HEK293 (cell line): Measurements from ENCODE around the gene ASCC1.

ENCODE experiments used
- ZBTB1 ChIP-seq: fragments of 450-650 bp; formaldehyde crosslinking; IDR thresholded peaks from 2 replicates; pipeline ENCODE4 v1.5.1; 2016; ENCODE audit warnings: missing biosample characterization, missing genetic modification characterization
- ZFHX2 ChIP-seq: fragments of 450-650 bp; formaldehyde crosslinking; conservative IDR thresholded peaks from 2 replicates; pipeline ENCODE4 v1.5.1; 2016; ENCODE audit warnings: missing biosample characterization, missing genetic modification characterization
- ZFP69B ChIP-seq: fragments of 450-650 bp; formaldehyde crosslinking; IDR thresholded peaks from 2 replicates; pipeline ENCODE4 v1.5.1; 2016; ENCODE audit warnings: missing biosample characterization, missing genetic modification characterization
- ZIC2 ChIP-seq: fragments of 450-650 bp; formaldehyde crosslinking; IDR thresholded peaks from 2 replicates; pipeline ENCODE4 v1.5.1; 2016; ENCODE audit warnings: missing biosample characterization, missing genetic modification characterization
- ZNF133 ChIP-seq: fragments of 450-650 bp; formaldehyde crosslinking; IDR thresholded peaks from 2 replicates; pipeline ENCODE4 v1.5.1; 2016; ENCODE audit warnings: missing biosample characterization, missing genetic modification characterization
- ZNF157 ChIP-seq: fragments of 450-650 bp; formaldehyde crosslinking; IDR thresholded peaks from 2 replicates; pipeline ENCODE4 v1.5.1; 2016; ENCODE audit warnings: missing biosample characterization, missing genetic modification characterization
- ZNF2 ChIP-seq: fragments of 450-650 bp; formaldehyde crosslinking; IDR thresholded peaks from 2 replicates; pipeline ENCODE4 v1.5.1; 2016; ENCODE audit warnings: missing biosample characterization, missing genetic modification characterization
- ZNF341 ChIP-seq: fragments of 450-650 bp; formaldehyde crosslinking; IDR thresholded peaks from 2 replicates; pipeline ENCODE4; 2016; ENCODE audit warnings: low read depth, missing biosample characterization, missing genetic modification characterization
- ZSCAN23 ChIP-seq: fragments of 450-650 bp; formaldehyde crosslinking; IDR thresholded peaks from 2 replicates; pipeline ENCODE4 v1.5.1; 2016; ENCODE audit warnings: missing biosample characterization, missing genetic modification characterization
- TF ChIP-seq, protein P1 (sequence below): fragments of 450-650 bp; formaldehyde crosslinking; IDR thresholded peaks from 2 replicates; pipeline ENCODE4 v1.5.0; 2017; ENCODE audit warnings: missing biosample characterization, missing genetic modification characterization, borderline replicate concordance
- TF ChIP-seq, protein P2 (sequence below): fragments of 450-650 bp; formaldehyde crosslinking; IDR thresholded peaks from 2 replicates; pipeline ENCODE4 v1.5.1; 2016; ENCODE audit warnings: missing biosample characterization, missing genetic modification characterization, low read depth
- TF ChIP-seq, protein P3 (sequence below): fragments of 450-650 bp; formaldehyde crosslinking; IDR thresholded peaks from 2 replicates; pipeline ENCODE4 v1.5.1; 2016; ENCODE audit warnings: missing biosample characterization, missing genetic modification characterization, low read depth
- TF ChIP-seq, protein P4 (sequence below): fragments of 450-650 bp; formaldehyde crosslinking; IDR thresholded peaks from 2 replicates; pipeline ENCODE4 v1.5.1; 2016; ENCODE audit warnings: missing biosample characterization, missing genetic modification characterization
- TF ChIP-seq, protein P5 (sequence below): fragments of 450-650 bp; formaldehyde crosslinking; IDR thresholded peaks from 2 replicates; pipeline ENCODE4 v1.5.1; 2017; ENCODE audit warnings: missing biosample characterization, missing genetic modification characterization
- TF ChIP-seq, protein P6 (sequence below): fragments of 450-650 bp; formaldehyde crosslinking; IDR thresholded peaks from 2 replicates; pipeline ENCODE4 v1.5.1; 2016; ENCODE audit warnings: missing biosample characterization, missing genetic modification characterization
- TF ChIP-seq, protein P7 (sequence below): fragments of 450-650 bp; formaldehyde crosslinking; IDR thresholded peaks from 2 replicates; pipeline ENCODE4 v1.5.1; 2016; ENCODE audit warnings: missing biosample characterization, missing genetic modification characterization
- TF ChIP-seq, protein P8 (sequence below): sonication (generic); formaldehyde crosslinking; IDR thresholded peaks from 2 replicates; pipeline ENCODE4 v1.8.1; 2022; ENCODE audit warnings: mild to moderate bottlenecking, moderate library complexity, missing genetic modification reagents

ASCC1 gene

DNA sequence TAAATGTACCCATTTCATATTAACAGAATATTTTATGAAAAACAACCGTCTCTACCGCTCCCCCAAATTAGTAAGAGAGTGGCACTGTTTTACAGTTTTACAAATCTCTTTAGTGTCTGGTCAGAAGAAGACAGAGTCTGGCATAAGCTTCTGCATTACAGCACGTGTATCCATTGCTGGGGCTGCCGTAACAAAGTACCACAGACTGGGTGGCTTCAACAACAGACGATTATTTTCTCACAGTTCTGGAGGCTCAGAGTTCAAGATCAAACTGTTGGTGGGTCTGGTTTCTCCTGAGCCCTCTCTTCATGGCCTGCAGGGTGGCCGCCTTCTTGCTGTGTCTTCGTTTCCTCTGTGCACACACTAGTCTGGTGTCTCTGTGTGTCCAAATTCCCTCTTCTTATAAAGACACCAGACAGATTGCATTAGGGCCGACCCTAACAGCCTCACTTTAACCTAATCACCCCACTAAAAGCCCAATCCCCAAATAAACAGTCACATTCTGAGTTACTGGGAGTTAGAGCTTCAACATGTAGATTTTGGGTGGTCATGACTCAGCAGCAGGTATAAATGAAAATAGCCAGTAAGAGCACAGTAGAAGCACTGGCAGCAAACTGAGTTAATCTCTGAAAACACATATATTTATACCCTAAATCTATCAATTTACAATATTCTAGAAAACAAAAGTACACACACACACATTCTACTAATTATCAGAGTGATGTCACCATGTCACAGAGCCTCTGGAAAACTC lies 123.7 kb downstream of the ASCC1 start (continued):
- TF ChIP-seq ZNF133 (tag by site-specific recombination) = no peak
- no peak for TF ChIP-seq ZNF341 (tag by site-specific recombination)
- TF ChIP-seq, protein P1, sequence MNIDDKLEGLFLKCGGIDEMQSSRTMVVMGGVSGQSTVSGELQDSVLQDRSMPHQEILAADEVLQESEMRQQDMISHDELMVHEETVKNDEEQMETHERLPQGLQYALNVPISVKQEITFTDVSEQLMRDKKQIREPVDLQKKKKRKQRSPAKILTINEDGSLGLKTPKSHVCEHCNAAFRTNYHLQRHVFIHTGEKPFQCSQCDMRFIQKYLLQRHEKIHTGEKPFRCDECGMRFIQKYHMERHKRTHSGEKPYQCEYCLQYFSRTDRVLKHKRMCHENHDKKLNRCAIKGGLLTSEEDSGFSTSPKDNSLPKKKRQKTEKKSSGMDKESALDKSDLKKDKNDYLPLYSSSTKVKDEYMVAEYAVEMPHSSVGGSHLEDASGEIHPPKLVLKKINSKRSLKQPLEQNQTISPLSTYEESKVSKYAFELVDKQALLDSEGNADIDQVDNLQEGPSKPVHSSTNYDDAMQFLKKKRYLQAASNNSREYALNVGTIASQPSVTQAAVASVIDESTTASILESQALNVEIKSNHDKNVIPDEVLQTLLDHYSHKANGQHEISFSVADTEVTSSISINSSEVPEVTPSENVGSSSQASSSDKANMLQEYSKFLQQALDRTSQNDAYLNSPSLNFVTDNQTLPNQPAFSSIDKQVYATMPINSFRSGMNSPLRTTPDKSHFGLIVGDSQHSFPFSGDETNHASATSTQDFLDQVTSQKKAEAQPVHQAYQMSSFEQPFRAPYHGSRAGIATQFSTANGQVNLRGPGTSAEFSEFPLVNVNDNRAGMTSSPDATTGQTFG (tag by site-specific recombination) = no peak
- TF ChIP-seq, protein P2, sequence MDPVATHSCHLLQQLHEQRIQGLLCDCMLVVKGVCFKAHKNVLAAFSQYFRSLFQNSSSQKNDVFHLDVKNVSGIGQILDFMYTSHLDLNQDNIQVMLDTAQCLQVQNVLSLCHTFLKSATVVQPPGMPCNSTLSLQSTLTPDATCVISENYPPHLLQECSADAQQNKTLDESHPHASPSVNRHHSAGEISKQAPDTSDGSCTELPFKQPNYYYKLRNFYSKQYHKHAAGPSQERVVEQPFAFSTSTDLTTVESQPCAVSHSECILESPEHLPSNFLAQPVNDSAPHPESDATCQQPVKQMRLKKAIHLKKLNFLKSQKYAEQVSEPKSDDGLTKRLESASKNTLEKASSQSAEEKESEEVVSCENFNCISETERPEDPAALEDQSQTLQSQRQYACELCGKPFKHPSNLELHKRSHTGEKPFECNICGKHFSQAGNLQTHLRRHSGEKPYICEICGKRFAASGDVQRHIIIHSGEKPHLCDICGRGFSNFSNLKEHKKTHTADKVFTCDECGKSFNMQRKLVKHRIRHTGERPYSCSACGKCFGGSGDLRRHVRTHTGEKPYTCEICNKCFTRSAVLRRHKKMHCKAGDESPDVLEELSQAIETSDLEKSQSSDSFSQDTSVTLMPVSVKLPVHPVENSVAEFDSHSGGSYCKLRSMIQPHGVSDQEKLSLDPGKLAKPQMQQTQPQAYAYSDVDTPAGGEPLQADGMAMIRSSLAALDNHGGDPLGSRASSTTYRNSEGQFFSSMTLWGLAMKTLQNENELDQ (tag by site-specific recombination) = no peak
- TF ChIP-seq, protein P3, sequence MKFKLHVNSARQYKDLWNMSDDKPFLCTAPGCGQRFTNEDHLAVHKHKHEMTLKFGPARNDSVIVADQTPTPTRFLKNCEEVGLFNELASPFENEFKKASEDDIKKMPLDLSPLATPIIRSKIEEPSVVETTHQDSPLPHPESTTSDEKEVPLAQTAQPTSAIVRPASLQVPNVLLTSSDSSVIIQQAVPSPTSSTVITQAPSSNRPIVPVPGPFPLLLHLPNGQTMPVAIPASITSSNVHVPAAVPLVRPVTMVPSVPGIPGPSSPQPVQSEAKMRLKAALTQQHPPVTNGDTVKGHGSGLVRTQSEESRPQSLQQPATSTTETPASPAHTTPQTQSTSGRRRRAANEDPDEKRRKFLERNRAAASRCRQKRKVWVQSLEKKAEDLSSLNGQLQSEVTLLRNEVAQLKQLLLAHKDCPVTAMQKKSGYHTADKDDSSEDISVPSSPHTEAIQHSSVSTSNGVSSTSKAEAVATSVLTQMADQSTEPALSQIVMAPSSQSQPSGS (tag by site-specific recombination) = 0 out of 2 replicates have a peak, but pooled peaks have one; percentile 64
- no peak for TF ChIP-seq ZBTB1 (tag by site-specific recombination)
- TF ChIP-seq, protein P4, sequence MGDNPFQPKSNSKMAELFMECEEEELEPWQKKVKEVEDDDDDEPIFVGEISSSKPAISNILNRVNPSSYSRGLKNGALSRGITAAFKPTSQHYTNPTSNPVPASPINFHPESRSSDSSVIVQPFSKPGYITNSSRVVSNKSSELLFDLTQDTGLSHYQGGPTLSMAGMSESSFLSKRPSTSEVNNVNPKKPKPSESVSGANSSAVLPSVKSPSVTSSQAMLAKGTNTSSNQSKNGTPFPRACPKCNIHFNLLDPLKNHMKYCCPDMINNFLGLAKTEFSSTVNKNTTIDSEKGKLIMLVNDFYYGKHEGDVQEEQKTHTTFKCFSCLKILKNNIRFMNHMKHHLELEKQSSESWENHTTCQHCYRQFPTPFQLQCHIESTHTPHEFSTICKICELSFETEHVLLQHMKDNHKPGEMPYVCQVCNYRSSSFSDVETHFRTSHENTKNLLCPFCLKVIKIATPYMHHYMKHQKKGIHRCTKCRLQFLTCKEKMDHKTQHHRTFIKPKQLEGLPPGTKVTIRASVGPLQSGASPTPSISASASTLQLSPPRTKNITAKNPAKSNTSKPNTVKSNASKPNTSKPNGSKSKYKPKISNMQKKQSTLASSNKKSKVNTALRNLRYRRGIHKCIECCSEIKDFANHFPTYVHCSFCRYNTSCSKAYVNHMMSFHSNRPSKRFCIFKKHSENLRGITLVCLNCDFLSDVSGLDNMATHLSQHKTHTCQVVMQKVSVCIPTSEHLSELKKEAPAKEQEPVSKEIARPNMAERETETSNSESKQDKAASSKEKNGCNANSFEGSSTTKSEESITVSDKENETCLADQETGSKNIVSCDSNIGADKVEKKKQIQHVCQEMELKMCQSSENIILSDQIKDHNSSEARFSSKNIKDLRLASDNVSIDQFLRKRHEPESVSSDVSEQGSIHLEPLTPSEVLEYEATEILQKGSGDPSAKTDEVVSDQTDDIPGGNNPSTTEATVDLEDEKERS = no peak
- TF ChIP-seq, protein P5, sequence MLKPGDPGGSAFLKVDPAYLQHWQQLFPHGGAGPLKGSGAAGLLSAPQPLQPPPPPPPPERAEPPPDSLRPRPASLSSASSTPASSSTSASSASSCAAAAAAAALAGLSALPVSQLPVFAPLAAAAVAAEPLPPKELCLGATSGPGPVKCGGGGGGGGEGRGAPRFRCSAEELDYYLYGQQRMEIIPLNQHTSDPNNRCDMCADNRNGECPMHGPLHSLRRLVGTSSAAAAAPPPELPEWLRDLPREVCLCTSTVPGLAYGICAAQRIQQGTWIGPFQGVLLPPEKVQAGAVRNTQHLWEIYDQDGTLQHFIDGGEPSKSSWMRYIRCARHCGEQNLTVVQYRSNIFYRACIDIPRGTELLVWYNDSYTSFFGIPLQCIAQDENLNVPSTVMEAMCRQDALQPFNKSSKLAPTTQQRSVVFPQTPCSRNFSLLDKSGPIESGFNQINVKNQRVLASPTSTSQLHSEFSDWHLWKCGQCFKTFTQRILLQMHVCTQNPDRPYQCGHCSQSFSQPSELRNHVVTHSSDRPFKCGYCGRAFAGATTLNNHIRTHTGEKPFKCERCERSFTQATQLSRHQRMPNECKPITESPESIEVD = peak; percentile 87
- TF ChIP-seq, protein P6, sequence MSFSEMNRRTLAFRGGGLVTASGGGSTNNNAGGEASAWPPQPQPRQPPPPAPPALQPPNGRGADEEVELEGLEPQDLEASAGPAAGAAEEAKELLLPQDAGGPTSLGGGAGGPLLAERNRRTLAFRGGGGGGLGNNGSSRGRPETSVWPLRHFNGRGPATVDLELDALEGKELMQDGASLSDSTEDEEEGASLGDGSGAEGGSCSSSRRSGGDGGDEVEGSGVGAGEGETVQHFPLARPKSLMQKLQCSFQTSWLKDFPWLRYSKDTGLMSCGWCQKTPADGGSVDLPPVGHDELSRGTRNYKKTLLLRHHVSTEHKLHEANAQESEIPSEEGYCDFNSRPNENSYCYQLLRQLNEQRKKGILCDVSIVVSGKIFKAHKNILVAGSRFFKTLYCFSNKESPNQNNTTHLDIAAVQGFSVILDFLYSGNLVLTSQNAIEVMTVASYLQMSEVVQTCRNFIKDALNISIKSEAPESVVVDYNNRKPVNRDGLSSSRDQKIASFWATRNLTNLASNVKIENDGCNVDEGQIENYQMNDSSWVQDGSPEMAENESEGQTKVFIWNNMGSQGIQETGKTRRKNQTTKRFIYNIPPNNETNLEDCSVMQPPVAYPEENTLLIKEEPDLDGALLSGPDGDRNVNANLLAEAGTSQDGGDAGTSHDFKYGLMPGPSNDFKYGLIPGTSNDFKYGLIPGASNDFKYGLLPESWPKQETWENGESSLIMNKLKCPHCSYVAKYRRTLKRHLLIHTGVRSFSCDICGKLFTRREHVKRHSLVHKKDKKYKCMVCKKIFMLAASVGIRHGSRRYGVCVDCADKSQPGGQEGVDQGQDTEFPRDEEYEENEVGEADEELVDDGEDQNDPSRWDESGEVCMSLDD = no peak
- TF ChIP-seq ZIC2 (tag by site-specific recombination) = no peak
- TF ChIP-seq ZNF2 (tag by site-specific recombination) = no peak
- no peak for TF ChIP-seq ZSCAN23 (tag by site-specific recombination)
- TF ChIP-seq ZNF157 (tag by site-specific recombination) = peak; percentile 93
- no peak for TF ChIP-seq ZFHX2
- TF ChIP-seq, protein P7, sequence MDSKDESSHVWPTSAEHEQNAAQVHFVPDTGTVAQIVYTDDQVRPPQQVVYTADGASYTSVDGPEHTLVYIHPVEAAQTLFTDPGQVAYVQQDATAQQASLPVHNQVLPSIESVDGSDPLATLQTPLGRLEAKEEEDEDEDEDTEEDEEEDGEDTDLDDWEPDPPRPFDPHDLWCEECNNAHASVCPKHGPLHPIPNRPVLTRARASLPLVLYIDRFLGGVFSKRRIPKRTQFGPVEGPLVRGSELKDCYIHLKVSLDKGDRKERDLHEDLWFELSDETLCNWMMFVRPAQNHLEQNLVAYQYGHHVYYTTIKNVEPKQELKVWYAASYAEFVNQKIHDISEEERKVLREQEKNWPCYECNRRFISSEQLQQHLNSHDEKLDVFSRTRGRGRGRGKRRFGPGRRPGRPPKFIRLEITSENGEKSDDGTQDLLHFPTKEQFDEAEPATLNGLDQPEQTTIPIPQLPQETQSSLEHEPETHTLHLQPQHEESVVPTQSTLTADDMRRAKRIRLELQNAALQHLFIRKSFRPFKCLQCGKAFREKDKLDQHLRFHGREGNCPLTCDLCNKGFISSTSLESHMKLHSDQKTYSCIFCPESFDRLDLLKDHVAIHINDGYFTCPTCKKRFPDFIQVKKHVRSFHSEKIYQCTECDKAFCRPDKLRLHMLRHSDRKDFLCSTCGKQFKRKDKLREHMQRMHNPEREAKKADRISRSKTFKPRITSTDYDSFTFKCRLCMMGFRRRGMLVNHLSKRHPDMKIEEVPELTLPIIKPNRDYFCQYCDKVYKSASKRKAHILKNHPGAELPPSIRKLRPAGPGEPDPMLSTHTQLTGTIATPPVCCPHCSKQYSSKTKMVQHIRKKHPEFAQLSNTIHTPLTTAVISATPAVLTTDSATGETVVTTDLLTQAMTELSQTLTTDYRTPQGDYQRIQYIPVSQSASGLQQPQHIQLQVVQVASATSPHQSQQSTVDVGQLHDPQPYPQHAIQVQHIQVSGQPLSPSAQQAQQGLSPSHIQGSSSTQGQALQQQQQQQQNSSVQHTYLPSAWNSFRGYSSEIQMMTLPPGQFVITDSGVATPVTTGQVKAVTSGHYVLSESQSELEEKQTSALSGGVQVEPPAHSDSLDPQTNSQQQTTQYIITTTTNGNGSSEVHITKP (tag by site-specific recombination) = no peak
- TF ChIP-seq ZFP69B (tag by site-specific recombination) = no peak
- TF ChIP-seq, protein P8, sequence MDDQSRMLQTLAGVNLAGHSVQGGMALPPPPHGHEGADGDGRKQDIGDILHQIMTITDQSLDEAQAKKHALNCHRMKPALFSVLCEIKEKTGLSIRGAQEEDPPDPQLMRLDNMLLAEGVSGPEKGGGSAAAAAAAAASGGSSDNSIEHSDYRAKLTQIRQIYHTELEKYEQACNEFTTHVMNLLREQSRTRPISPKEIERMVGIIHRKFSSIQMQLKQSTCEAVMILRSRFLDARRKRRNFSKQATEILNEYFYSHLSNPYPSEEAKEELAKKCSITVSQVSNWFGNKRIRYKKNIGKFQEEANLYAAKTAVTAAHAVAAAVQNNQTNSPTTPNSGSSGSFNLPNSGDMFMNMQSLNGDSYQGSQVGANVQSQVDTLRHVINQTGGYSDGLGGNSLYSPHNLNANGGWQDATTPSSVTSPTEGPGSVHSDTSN = no peak
